Astrocyte of the cerebellum (primary cell): Measurements from ENCODE around the gene SCYGR1.
"Not testable (repeated sequence)": the region's sequence is repeated elsewhere in the genome, so short reads cannot be mapped to it uniquely, and the experiment has no call there.

Source experiments
- DNase-seq: peaks from one replicate; pipeline ENCODE4 v3.0.0-alpha.2; 2011; ENCODE audit warnings: low read depth
- H3K4me3 ChIP-seq: 2 replicates; pipeline ENCODE4 v1.5.1; 2011; ENCODE audit warnings: mild to moderate bottlenecking, low read depth, low read length, moderate library complexity
- CTCF ChIP-seq: IDR thresholded peaks from 2 replicates; pipeline ENCODE4 v1.5.1; 2012; ENCODE audit warnings: low read length, low read depth, moderate library complexity, mild to moderate bottlenecking; ENCODE audit errors: missing control alignments
- in situ Hi-C: cut with HindIII; loops from 2 replicates; pipeline ENCODE4 v1.10.0; 2017; ENCODE audit warnings: low sequenced_read_pairs

Gene SCYGR1

GRCh38 chr2:227387583-227387982 lies at the start of gene SCYGR1:
Gene SCYGR1, minus strand, starts transcription at chr2:227387949. Its CDS starts 0 bp downstream, at chr2:227387949.
- DNase-seq, in situ Hi-C loops, H3K4me3 ChIP-seq: not testable (repeated sequence)

GRCh38 chr2:227436436-227437174 lies 48.9 kb upstream of the SCYGR1 start:
- no peak for DNase-seq
- in situ Hi-C loops = no loop called here
- no peak for TF ChIP-seq CTCF
- H3K4me3 ChIP-seq = no peak overlapping the region

- H3K4me3 ChIP-seq = no peak overlapping the region
- no peak for TF ChIP-seq CTCF
- in situ Hi-C loops = no loop called here
- no peak for DNase-seq
These were observed 45.4 kb upstream of the SCYGR1 start for GRCh38 chr2:227433171-227433570.

- no peak for DNase-seq
- no peak for TF ChIP-seq CTCF
- H3K4me3 ChIP-seq = no peak overlapping the region
- in situ Hi-C loops = no loop called here
These were observed 42.9 kb upstream of the SCYGR1 start for GRCh38 chr2:227430639-227431038.

- DNase-seq = no peak
- H3K4me3 ChIP-seq = no peak overlapping the region
- in situ Hi-C loops = no loop called here
- TF ChIP-seq CTCF = no peak
These were observed 41.1 kb upstream of the SCYGR1 start for GRCh38 chr2:227428731-227429285.

GRCh38 chr2:227423656-227424499 lies 36.1 kb upstream of the SCYGR1 start:
- in situ Hi-C loops = no loop called here
- no peak overlapping the region for H3K4me3 ChIP-seq
- TF ChIP-seq CTCF = no peak
- no peak for DNase-seq
